K562 (cell line): Measurements from ENCODE around the gene POLR2H. TPM values are rescaled to one million over a fixed set of nuclear protein-coding genes. Genes with fewer than 3 reads are reported as not detected.

Experiments used
- ATF6 ChIP-seq: sonication (generic); formaldehyde crosslinking; IDR thresholded peaks from 2 replicates; pipeline ENCODE4 v1.4.0; 2020; ENCODE audit warnings: mild to moderate bottlenecking, missing genetic modification reagents
- C11orf30 ChIP-seq: fragments of 450-650 bp; IDR thresholded peaks from 2 replicates; pipeline ENCODE4 v1.6.1; 2016; ENCODE audit warnings: low read depth, mild to moderate bottlenecking
- E2F8 ChIP-seq: fragments of 450-650 bp; IDR thresholded peaks from 2 replicates; pipeline ENCODE4 v1.7.1; 2018; ENCODE audit warnings: mild to moderate bottlenecking, low read depth; ENCODE audit not compliant: partially characterized antibody
- GTF2E2 ChIP-seq: fragments of 200-800 bp; sonication (Bioruptor generic); IDR thresholded peaks from 2 replicates; pipeline ENCODE4 v1.6.1; 2016; ENCODE audit warnings: missing genetic modification characterization, missing compliant biosample characterization
- GTF3C2 ChIP-seq: IDR thresholded peaks from 3 replicates; pipeline ENCODE4 v1.6.1; 2011; ENCODE audit warnings: borderline replicate concordance, mild to moderate bottlenecking, moderate library complexity; ENCODE audit not compliant: insufficient read length; ENCODE audit errors: extremely low read depth
- HDAC6 ChIP-seq: IDR thresholded peaks from 2 replicates; pipeline ENCODE4 v1.6.1; 2012; ENCODE audit warnings: low read depth, mild to moderate bottlenecking, control low read depth, inconsistent platforms, low read length, moderate library complexity
- NBN ChIP-seq: fragments of 450-650 bp; IDR thresholded peaks from 2 replicates; pipeline ENCODE4 v1.6.1; 2016; ENCODE audit warnings: low read depth, mild to moderate bottlenecking
- NR2C2 ChIP-seq, 2 experiments: fragments of 200-800 bp in 1 of 2; sonication (Bioruptor generic) in 1 of 2; sonication (generic) in 1 of 2; formaldehyde crosslinking in 1 of 2; IDR thresholded peaks; 2 replicates each; pipeline versions ENCODE4 v1.6.1 to v1.8.0; 2016 to 2022; ENCODE audit warnings: mild to moderate bottlenecking in 1 of 2, missing compliant biosample characterization in 1 of 2, missing genetic modification characterization in 1 of 2, missing genetic modification reagents in 1 of 2
- NR3C1 ChIP-seq: sonication (generic); formaldehyde crosslinking; IDR thresholded peaks from 2 replicates; pipeline ENCODE4 v1.8.1; 2022; ENCODE audit warnings: missing genetic modification reagents
- PHF20 ChIP-seq: fragments of 450-650 bp; IDR thresholded peaks from 2 replicates; pipeline ENCODE4 v1.6.1; 2018; ENCODE audit not compliant: partially characterized antibody
- PHF8 ChIP-seq: fragments of 200-600 bp; sonication (generic); IDR thresholded peaks from 2 replicates; pipeline ENCODE4 v1.6.1; 2012; ENCODE audit warnings: mixed run types, mild to moderate bottlenecking, inconsistent platforms, low read length, moderate library complexity, borderline replicate concordance
- RFX5 ChIP-seq: IDR thresholded peaks from 2 replicates; pipeline ENCODE4 v1.6.1; 2011; ENCODE audit warnings: low read depth, mild to moderate bottlenecking, improper control_type of control experiment, low read length
- TEAD4 ChIP-seq, 2 experiments: sonication (generic) in 1 of 2; formaldehyde crosslinking in 1 of 2; IDR thresholded peaks; 2 replicates each; pipeline versions ENCODE4 v1.6.1 to v1.8.0; 2012 to 2022; ENCODE audit warnings: borderline replicate concordance in 1 of 2, inconsistent platforms in 1 of 2, low read length in 1 of 2, mild to moderate bottlenecking in 1 of 2, missing genetic modification reagents in 1 of 2
- TRIM25 ChIP-seq: fragments of 450-650 bp; IDR thresholded peaks from 2 replicates; pipeline ENCODE4 v1.7.0; 2016; ENCODE audit warnings: borderline replicate concordance
- ZBED1 ChIP-seq: IDR thresholded peaks from 2 replicates; pipeline ENCODE4 v1.6.1; 2014
- ZKSCAN3 ChIP-seq: fragments of 250-450 bp; sonication (Bioruptor Pico); IDR thresholded peaks from 2 replicates; pipeline ENCODE4 v1.4.0; 2020
- ZNF507 ChIP-seq: conservative IDR thresholded peaks from 2 replicates; pipeline ENCODE4 v1.6.1; 2017; ENCODE audit warnings: missing genetic modification characterization, missing compliant biosample characterization
- polyA plus RNA-seq, 8 experiments: library from polyadenylated mRNA; depleted of rRNA in 4 of 8; stranded (reverse) in 5 of 8; unstranded in 3 of 8; fragments of >200 nt; fragmentation: Nextera tagmentation in 2 of 8; fragmentation: Illumina TruSeq in 1 of 8; extraction: Ambion mirVana in 2 of 8; extraction: Trizol in 1 of 8; gene quantifications; 2 replicates each; pipeline versions ENCODE4 v1.2.1 to v1.2.3, GENCODE V29; 2011 to 2014; ENCODE audit warnings: inconsistent platforms in 1 of 8, missing spikeins in 1 of 8
- total RNA-seq, 7 experiments: library from RNA; depleted of rRNA in 6 of 7; stranded (reverse); fragments of >200 nt in 6 of 7; fragmentation: Illumina TruSeq in 2 of 7; extraction: Trizol in 2 of 7; gene quantifications; 2 replicates each; pipeline versions ENCODE4 v1.2.1 to v1.2.3, GENCODE V29; 2011 to 2021; ENCODE audit warnings: low replicate concordance in 1 of 7

Gene POLR2H
- total and polyA plus RNA-seq, 9 of the 15 experiments (the other 6 are each of a cell fraction or from before 2014, with no cell fraction given) = 128 to 512 (median 220) TPM

- TF ChIP-seq RFX5 = no peak
- no peak for TF ChIP-seq TRIM25
- TF ChIP-seq GTF3C2 = no peak
- TF ChIP-seq E2F8 = no peak
- no peak for TF ChIP-seq NBN
- TF ChIP-seq GTF2E2 (tag) = no peak
- TF ChIP-seq ATF6 (CRISPR knock-in tag) = no peak; the same call in 1 of the 2 replicates
- TF ChIP-seq TEAD4 (IDR thresholded peaks at IDR 0.05; ENCODE audit: low read length) = peak; percentile 61; the same call in 1 of the 2 replicates
- no peak for TF ChIP-seq TEAD4 (CRISPR knock-in tag; IDR thresholded peaks at IDR 0.05; ENCODE audit: borderline replicate concordance)
- TF ChIP-seq NR2C2 (CRISPR knock-in tag; IDR thresholded peaks at IDR 0.05) = no peak
- TF ChIP-seq NR2C2 (tag; IDR thresholded peaks at IDR 0.05) = 0 out of 2 replicates have a peak, but pooled peaks have one; percentile 18
- no peak for TF ChIP-seq NR3C1 (CRISPR knock-in tag)
- no peak for TF ChIP-seq ZKSCAN3 (CRISPR knock-in tag)
- TF ChIP-seq ZBED1 = no peak
- peak; percentile 99 for TF ChIP-seq C11orf30
- TF ChIP-seq ZNF507 (tag) = no peak
- no peak for TF ChIP-seq HDAC6
- TF ChIP-seq PHF20 = no peak
- TF ChIP-seq PHF8 = no peak; the same call in 1 of the 2 replicates
These were observed 14.0 kb upstream of the POLR2H start (continued) for GRCh38 chr3:184347321-184348056.
